HCT116 (cell line): ENCODE data around the gene SEMA4C. TPM values are rescaled to one million over a fixed set of nuclear protein-coding genes. Genes with fewer than 3 reads are reported as not detected.

ENCODE experiments used
- ATAC-seq: fragments of 200-7000 bp; cut with Tn5 transposase; 2 replicates; pipeline ENCODE4 v1.9.1; 2020; ENCODE audit warnings: mild to moderate bottlenecking, moderate library complexity
- BruUV-seq: library from RNA; stranded (reverse); fragments of 400-500 nt; replicated peaks from 2 replicates; lab custom pipeline; 2021; lab: Mats Ljungman, UMichigan
- CTCF ChIA-PET: fragments of 300-600 bp; sonication (Branson Sonifier 250); formaldehyde crosslinking; loops from one replicate; lab custom pipeline; 2021; ENCODE audit warnings: antibody characterized with exemption; lab: Charles Lee
- POLR2A ChIA-PET: fragments of 300-600, 350-600 bp; sonication (Branson Sonifier 250); formaldehyde crosslinking; loops from one replicate; lab custom pipeline; 2021; ENCODE audit warnings: antibody characterized with exemption; lab: Charles Lee
- RAD21 ChIA-PET, 2 experiments: fragments of 300-600 bp; sonication (Branson Sonifier 250); formaldehyde crosslinking; loops; one replicate each; lab custom pipeline; 2023; ENCODE audit warnings: low total read pairs in 2 of 2; ENCODE audit not compliant: uncharacterized antibody in 2 of 2, unreplicated experiment in 2 of 2, low non-redundant PET in 1 of 2; lab: Charles Lee
- DNase-seq: peaks from one replicate; pipeline ENCODE4 v3.0.0-alpha.2; 2010; ENCODE audit warnings: low read depth, low spot score
- H2AFZ ChIP-seq: fragments of 200-600 bp; shearing (Covaris generic), sonication (generic); 2 replicates; pipeline ENCODE4 v1.6.1; 2017; ENCODE audit warnings: low read depth, mixed run types, mixed read lengths, antibody characterized with exemption, low read length; ENCODE audit not compliant: poor library complexity, severe bottlenecking
- H3K27ac ChIP-seq: 2 replicates; pipeline ENCODE4 v1.5.1; 2012; ENCODE audit warnings: low read depth, low read length
- H3K27me3 ChIP-seq: fragments of 200-600 bp; sonication (generic); 2 replicates; pipeline ENCODE4 v1.6.1; 2016; ENCODE audit warnings: mixed run types, low read length, mixed read lengths; ENCODE audit not compliant: insufficient read depth
- H3K36me3 ChIP-seq, 2 experiments: fragments of 200-500 bp in 1 of 2; fragments of 200-600 bp in 1 of 2; sonication (Bioruptor generic) in 1 of 2; sonication (generic) in 1 of 2; 2 replicates each; pipeline versions ENCODE4 v1.5.1 to v1.6.1; 2014 to 2016; ENCODE audit warnings: low read length in 2 of 2, inconsistent platforms in 1 of 2, mixed read lengths in 1 of 2, mixed run types in 1 of 2; ENCODE audit not compliant: insufficient read depth in 2 of 2, control insufficient read depth in 1 of 2
- H3K4me1 ChIP-seq, 2 experiments: fragments of 200-600 bp in 1 of 2; sonication (generic) in 1 of 2; 2 replicates each; pipeline versions ENCODE4 v1.5.1 to v1.6.1; 2012 to 2017; ENCODE audit warnings: low read length in 2 of 2, inconsistent platforms in 1 of 2, mild to moderate bottlenecking in 1 of 2, mixed read lengths in 1 of 2, mixed run types in 1 of 2, moderate library complexity in 1 of 2; ENCODE audit not compliant: insufficient read depth in 2 of 2, control insufficient read depth in 1 of 2
- H3K4me2 ChIP-seq: fragments of 200-600 bp; sonication (generic); 2 replicates; pipeline ENCODE4 v1.6.1; 2017; ENCODE audit warnings: mixed run types, low read length, mixed read lengths
- H3K4me3 ChIP-seq, 2 experiments: fragments of 200-600 bp in 1 of 2; sonication (generic) in 1 of 2; replicated peaks in 1 of 2; 2 replicates each; pipeline ENCODE4 v1.5.1; 2011 to 2016; ENCODE audit warnings: low read length in 2 of 2, control low read depth in 1 of 2, low read depth in 1 of 2, mild to moderate bottlenecking in 1 of 2, mixed read lengths in 1 of 2, mixed run types in 1 of 2
- H3K79me2 ChIP-seq: fragments of 200-600 bp; sonication (generic); 2 replicates; pipeline ENCODE4 v1.6.1; 2017; ENCODE audit warnings: mild to moderate bottlenecking, mixed run types, low read length, moderate library complexity, mixed read lengths; ENCODE audit not compliant: insufficient read depth
- H3K9ac ChIP-seq: fragments of 200-600 bp; sonication (generic); 2 replicates; pipeline ENCODE4 v1.6.1; 2016; ENCODE audit warnings: low read length, mixed read lengths
- H3K9me2 ChIP-seq: fragments of 200-600 bp; sonication (generic), shearing (Covaris generic); 2 replicates; pipeline ENCODE4 v1.6.1; 2017; ENCODE audit warnings: mixed run types, mild to moderate bottlenecking, moderate library complexity; ENCODE audit not compliant: insufficient read depth
- H3K9me3 ChIP-seq, 2 experiments: fragments of 200-500 bp in 1 of 2; fragments of 200-600 bp in 1 of 2; sonication (Bioruptor generic) in 1 of 2; sonication (generic) in 1 of 2; 2 replicates each; pipeline ENCODE4 v1.6.1; 2014 to 2017; ENCODE audit warnings: low read length in 2 of 2, mixed read lengths in 2 of 2, inconsistent platforms in 1 of 2, low read depth in 1 of 2, mild to moderate bottlenecking in 1 of 2, mixed run types in 1 of 2, moderate library complexity in 1 of 2; ENCODE audit not compliant: control insufficient read depth in 1 of 2, insufficient read depth in 1 of 2
- H4K20me1 ChIP-seq: fragments of 200-600 bp; sonication (generic), shearing (Covaris generic); 2 replicates; pipeline ENCODE4 v1.6.1; 2017; ENCODE audit warnings: mixed run types, mild to moderate bottlenecking, moderate library complexity; ENCODE audit not compliant: insufficient read depth
- ELF1 ChIP-seq: IDR thresholded peaks from 2 replicates; pipeline ENCODE4 v1.6.1; 2012; ENCODE audit warnings: low read depth, borderline replicate concordance
- FOSL1 ChIP-seq: IDR thresholded peaks from 2 replicates; pipeline ENCODE4 v1.6.1; 2012; ENCODE audit warnings: low read depth
- JUND ChIP-seq: IDR thresholded peaks from 2 replicates; pipeline ENCODE4 v1.6.1; 2012
- POLR2AphosphoS5 ChIP-seq: IDR thresholded peaks from 2 replicates; pipeline ENCODE4 v1.6.1; 2011; ENCODE audit warnings: mild to moderate bottlenecking, low read depth, low read length, moderate library complexity
- SRF ChIP-seq: IDR thresholded peaks from 2 replicates; pipeline ENCODE4 v1.6.1; 2012; ENCODE audit warnings: low read depth
- YY1 ChIP-seq: IDR thresholded peaks from 2 replicates; pipeline ENCODE4 v1.6.1; 2011; ENCODE audit warnings: low read length, low read depth, moderate library complexity, mild to moderate bottlenecking; ENCODE audit not compliant: insufficient replicate concordance; ENCODE audit errors: extremely low read depth
- intact Hi-C: fragments of 100-400 bp; cut with micrococcal nuclease; formaldehyde crosslinking; loops from 2 replicates; pipeline ENCODE4 v1.10.0; 2022
- total RNA-seq: library from RNA; stranded (reverse); gene quantifications from one replicate; pipeline ENCODE4 v1.2.1, GENCODE V29; 2021; ENCODE audit not compliant: unreplicated experiment

The SEMA4C gene
- total RNA-seq, 1 experiment from 2014 or later: 25.4 TPM

- TF ChIP-seq SRF (no peak), YY1 (no peak), JUND (no peak)
Observed at GRCh38 chr2:96813656-96814055, 56.2 kb downstream of the SEMA4C start (continued).

GRCh38 chr2:96811917-96812316, 58.0 kb downstream of the SEMA4C start:
- no peak overlapping the region for H3K4me3 ChIP-seq
- ChIA-PET RAD21 (no interaction called here), POLR2A (no interaction called here), CTCF (no interaction called here)
- ATAC-seq (no peak), DNase-seq (no peak)
- H3K79me2 ChIP-seq: no peaks in the 10 kb centered on the region
- no peaks in the 10 kb centered on the region for H4K20me1 ChIP-seq
- intact Hi-C loops: no loop called here
- no peak overlapping the region for H3K27ac ChIP-seq
- H2AFZ ChIP-seq: no peak overlapping the region
- H3K36me3 ChIP-seq: no peaks in the 10 kb centered on the region; a peak in 1 of 4 replicates
- no peaks in the 10 kb centered on the region for H3K9me3 ChIP-seq
- no peak overlapping the region for H3K4me2 ChIP-seq
- BruUV-seq: no TSS peak
- no peak for TF ChIP-seq FOSL1
- H3K9me2 ChIP-seq: no peaks in the 10 kb centered on the region
- H3K4me1 ChIP-seq: peaks cover 2 to 9% of the 10 kb centered on the region in 2 experiments; a peak in 1 of 4 replicates
- H3K9ac ChIP-seq: no peak overlapping the region
- no peaks in the 10 kb centered on the region for H3K27me3 ChIP-seq

- no peaks in the 10 kb centered on the region for H3K9me3 ChIP-seq
- H3K4me1 ChIP-seq: peaks cover 2 to 9% of the 10 kb centered on the region in 2 experiments; a peak in 1 of 4 replicates
- no peak overlapping the region for H3K4me2 ChIP-seq
- no peak overlapping the region for H3K4me3 ChIP-seq
- BruUV-seq: no TSS peak
- H4K20me1 ChIP-seq: no peaks in the 10 kb centered on the region
- no peaks in the 10 kb centered on the region for H3K9me2 ChIP-seq
- no peak for ATAC-seq
- H3K27ac ChIP-seq: no peak overlapping the region
- ChIA-PET POLR2A (interaction anchor here (0.6 kb wide), 1 partner anchor 62 kb away, joined by 4 read pairs; no protein-coding TSS in a partner anchor), CTCF (no interaction called here), RAD21 (no interaction called here)
- H3K9ac ChIP-seq: no peak overlapping the region
- H3K36me3 ChIP-seq: no peaks in the 10 kb centered on the region; a peak in 1 of 4 replicates
- TF ChIP-seq POLR2AphosphoS5: no peak
- no peak for TF ChIP-seq ELF1
- intact Hi-C loops: no loop called here
- DNase-seq: no peak
- H2AFZ ChIP-seq: no peak overlapping the region
- H3K27me3 ChIP-seq: no peaks in the 10 kb centered on the region
- H3K79me2 ChIP-seq: no peaks in the 10 kb centered on the region
Observed at GRCh38 chr2:96810783-96811192, 59.1 kb downstream of the SEMA4C start.
